Stimulated activated effector memory CD8-positive, alpha-beta T cell treated with anti-CD3 and anti-CD28 coated beads, Interleukin-12 subunit alpha, Interleukin-12 subunit beta, amount 100 ng/mL, for 72 hours (primary cell): ENCODE data around the gene RNF17.
A peak's percentile ranks its signal among the peaks of the same experiment; 100 is the strongest.
"Not testable (repeated sequence)": the region's sequence is repeated elsewhere in the genome, so short reads cannot be mapped to it uniquely, and the experiment has no call there.

Experiments used
- ATAC-seq: fragments of 150-1000 bp; cut with Tn5 transposase; 2 replicates; pipeline ENCODE4 v1.10.0; 2021
- DNase-seq, 2 donors: peaks; one replicate each; pipeline ENCODE4 v3.0.0; 2021 to 2022; ENCODE audit warnings: low spot score in 2 of 2
- H3K27ac Mint-ChIP-seq: one replicate; pipeline ENCODE4 v1.8.0; 2022; ENCODE audit warnings: mild to moderate bottlenecking, mixed read lengths
- H3K36me3 Mint-ChIP-seq: one replicate; pipeline ENCODE4 v1.8.0; 2022; ENCODE audit warnings: mild to moderate bottlenecking, mixed read lengths
- H3K4me1 Mint-ChIP-seq: one replicate; pipeline ENCODE4 v1.8.0; 2022; ENCODE audit warnings: mixed read lengths
- H3K4me3 Mint-ChIP-seq: one replicate; pipeline ENCODE4 v1.8.0; 2022; ENCODE audit warnings: mild to moderate bottlenecking, mixed read lengths
- H3K9me3 Mint-ChIP-seq: one replicate; pipeline ENCODE4 v1.8.0; 2022; ENCODE audit warnings: mixed read lengths

The RNF17 gene, protein sequence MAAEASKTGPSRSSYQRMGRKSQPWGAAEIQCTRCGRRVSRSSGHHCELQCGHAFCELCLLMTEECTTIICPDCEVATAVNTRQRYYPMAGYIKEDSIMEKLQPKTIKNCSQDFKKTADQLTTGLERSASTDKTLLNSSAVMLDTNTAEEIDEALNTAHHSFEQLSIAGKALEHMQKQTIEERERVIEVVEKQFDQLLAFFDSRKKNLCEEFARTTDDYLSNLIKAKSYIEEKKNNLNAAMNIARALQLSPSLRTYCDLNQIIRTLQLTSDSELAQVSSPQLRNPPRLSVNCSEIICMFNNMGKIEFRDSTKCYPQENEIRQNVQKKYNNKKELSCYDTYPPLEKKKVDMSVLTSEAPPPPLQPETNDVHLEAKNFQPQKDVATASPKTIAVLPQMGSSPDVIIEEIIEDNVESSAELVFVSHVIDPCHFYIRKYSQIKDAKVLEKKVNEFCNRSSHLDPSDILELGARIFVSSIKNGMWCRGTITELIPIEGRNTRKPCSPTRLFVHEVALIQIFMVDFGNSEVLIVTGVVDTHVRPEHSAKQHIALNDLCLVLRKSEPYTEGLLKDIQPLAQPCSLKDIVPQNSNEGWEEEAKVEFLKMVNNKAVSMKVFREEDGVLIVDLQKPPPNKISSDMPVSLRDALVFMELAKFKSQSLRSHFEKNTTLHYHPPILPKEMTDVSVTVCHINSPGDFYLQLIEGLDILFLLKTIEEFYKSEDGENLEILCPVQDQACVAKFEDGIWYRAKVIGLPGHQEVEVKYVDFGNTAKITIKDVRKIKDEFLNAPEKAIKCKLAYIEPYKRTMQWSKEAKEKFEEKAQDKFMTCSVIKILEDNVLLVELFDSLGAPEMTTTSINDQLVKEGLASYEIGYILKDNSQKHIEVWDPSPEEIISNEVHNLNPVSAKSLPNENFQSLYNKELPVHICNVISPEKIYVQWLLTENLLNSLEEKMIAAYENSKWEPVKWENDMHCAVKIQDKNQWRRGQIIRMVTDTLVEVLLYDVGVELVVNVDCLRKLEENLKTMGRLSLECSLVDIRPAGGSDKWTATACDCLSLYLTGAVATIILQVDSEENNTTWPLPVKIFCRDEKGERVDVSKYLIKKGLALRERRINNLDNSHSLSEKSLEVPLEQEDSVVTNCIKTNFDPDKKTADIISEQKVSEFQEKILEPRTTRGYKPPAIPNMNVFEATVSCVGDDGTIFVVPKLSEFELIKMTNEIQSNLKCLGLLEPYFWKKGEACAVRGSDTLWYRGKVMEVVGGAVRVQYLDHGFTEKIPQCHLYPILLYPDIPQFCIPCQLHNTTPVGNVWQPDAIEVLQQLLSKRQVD (N-terminal part only)

DNA sequence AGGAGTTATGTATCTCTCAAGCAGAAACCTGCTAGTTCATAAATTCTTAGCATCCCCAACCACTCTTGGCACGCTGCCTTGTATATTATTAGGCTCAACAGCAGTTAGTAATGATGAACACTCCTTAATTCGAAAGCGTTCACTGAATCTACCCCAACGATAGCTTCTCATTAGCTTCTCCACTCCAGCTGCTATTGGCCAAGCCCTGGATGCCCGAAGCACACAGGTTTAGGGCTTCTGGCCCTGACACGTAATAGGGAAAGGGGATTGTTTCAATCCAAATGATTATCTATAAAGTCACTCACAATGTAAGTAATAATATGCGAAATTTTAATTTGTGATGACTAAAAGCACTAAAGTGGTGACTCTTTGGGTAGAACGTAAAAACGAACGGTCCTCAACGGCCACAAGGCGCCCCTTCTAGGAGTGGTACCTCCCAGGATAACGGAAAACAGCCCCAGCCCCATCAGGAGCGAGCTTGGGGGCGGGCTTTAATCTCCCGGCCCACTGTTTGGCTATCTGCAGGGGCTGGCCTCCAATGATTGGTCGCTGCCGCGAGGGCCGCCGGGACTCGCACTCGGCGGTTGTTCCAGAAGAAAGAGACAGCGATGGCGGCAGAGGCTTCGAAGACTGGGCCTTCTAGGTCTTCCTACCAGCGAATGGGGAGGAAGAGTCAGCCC, at the start of gene RNF17:
Gene RNF17, plus strand, starts transcription at position 574 of the 680 bp plus-strand sequence. Its CDS starts 35 bp downstream, at position 609.
- no peaks in the 10 kb centered on the region for H3K36me3 Mint-ChIP-seq
- no peak within 1 kb of the TSS for H3K4me3 Mint-ChIP-seq
- no peak within 1 kb of the TSS for H3K27ac Mint-ChIP-seq
- H3K4me1 Mint-ChIP-seq, result no peaks in the 10 kb centered on the region
- DNase-seq (no peak), ATAC-seq (no peak)
- no peaks in the 10 kb centered on the region for H3K9me3 Mint-ChIP-seq

DNA sequence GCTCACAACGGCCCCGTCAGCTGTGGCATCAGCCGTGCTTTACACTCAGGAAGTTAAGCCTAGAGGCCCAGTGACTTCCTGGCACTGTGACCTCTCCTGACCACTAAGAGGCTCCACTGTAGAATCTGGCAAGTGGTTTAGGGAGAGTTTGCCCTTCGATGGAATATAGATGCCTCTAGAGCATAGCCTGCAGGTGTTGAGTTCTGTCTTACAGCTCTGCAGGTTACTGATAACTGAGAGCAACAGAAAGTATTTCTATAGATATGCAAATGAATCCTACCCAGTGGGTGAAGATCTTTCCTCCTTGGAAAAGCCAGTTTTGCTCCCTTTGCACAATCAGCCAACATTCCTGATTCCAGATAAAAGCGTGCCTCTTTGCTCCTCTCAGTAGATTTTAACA, 48.0 kb upstream of the RNF17 start:
- H3K9me3 Mint-ChIP-seq, result no peaks in the 10 kb centered on the region
- H3K4me3 Mint-ChIP-seq, result no peak overlapping the region
- no peak for ATAC-seq
- no peak overlapping the region for H3K27ac Mint-ChIP-seq
- H3K4me1 Mint-ChIP-seq, result no peaks in the 10 kb centered on the region
- no peaks in the 10 kb centered on the region for H3K36me3 Mint-ChIP-seq
- no peak for DNase-seq

DNA sequence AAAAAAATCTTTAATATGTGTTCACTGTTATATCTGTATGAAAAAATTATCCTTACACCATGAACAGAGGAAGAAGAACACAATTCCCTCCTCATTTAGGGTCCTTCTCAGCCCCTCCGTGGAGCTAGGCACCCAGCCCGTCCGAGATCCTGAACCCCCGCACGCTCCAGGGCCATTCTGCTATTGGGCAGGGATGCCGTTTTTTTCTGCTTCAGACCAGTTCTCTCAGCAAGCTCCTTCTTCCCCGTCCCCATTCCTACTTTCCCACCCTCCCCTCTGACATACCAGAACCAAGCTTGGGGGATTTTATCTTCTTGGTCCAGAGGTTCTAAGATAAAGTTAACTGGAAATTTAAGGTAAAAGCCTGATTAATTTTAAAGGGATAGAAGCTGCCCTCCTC, 47.5 kb upstream of the RNF17 start:
- no peak overlapping the region for H3K4me3 Mint-ChIP-seq
- no peak overlapping the region for H3K27ac Mint-ChIP-seq
- no peaks in the 10 kb centered on the region for H3K9me3 Mint-ChIP-seq
- no peaks in the 10 kb centered on the region for H3K4me1 Mint-ChIP-seq
- H3K36me3 Mint-ChIP-seq, result no peaks in the 10 kb centered on the region
- ATAC-seq (no peak), DNase-seq (no peak)

DNA sequence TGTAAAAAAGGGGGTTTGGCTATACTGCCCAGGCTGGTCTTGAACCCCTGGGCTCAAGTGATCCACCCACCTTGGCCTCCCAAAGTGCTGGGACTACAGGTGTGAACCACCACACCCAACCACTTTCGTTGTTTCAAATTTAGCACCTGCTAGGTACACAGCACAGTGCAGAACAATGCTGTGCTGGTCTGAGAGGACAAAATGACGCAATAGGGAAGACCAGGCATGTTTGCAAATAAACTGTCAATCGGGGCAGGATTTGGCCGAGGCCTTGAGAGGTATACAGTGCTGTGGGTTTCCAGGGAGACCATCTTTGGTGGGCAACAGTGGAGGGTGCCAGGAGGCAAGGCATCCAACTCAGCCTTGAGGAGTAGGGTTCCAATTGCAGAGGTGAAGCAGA, 46.8 kb upstream of the RNF17 start:
- Mint-ChIP-seq H3K36me3 (no peaks in the 10 kb centered on the region), H3K4me1 (no peaks in the 10 kb centered on the region), H3K27ac (no peak overlapping the region), H3K4me3 (no peak overlapping the region), H3K9me3 (no peaks in the 10 kb centered on the region)
- ATAC-seq (no peak), DNase-seq (no peak)

DNA sequence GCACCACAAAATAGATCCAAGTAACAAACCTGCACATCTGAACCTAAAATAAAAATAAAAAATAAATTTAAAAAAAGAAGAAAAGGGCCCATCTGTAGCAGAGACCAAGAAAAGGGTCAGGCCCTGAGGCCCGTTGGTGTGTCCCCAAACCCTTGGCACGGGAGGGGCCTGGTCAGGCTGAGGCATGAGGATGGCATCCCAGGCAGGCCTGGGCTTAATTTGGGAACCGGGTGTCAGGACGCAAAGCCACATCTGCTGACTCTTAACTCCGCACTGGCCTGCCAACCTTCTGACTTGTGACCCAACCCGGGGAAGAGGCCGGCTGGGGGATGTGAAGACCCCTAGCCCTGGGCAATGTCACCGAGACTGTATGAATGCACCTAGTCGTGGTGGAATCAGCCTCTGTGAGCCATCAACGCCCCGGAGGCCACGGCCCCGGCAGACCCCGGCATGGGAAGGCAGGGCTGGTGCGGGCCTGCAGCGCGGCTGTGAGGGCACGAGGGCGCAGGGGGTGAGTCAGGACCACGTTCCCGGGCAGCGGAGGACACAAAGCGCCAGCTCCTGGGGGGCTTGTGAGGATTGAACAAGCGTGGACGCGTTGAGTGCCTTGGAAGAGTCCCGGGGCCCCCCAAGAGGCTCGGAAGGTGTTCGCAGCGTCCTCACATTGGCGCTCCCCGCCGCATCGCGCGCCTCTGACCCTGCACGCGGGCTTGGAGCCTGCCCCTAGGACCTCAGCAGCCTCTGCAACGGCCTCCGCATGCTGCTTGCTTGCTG, 45.6 kb upstream of the RNF17 start:
- H3K27ac Mint-ChIP-seq, result no peak overlapping the region
- no peaks in the 10 kb centered on the region for H3K36me3 Mint-ChIP-seq
- DNase-seq, result no peak
- H3K4me1 Mint-ChIP-seq, result no peaks in the 10 kb centered on the region
- no peak for ATAC-seq
- no peak overlapping the region for H3K4me3 Mint-ChIP-seq
- no peaks in the 10 kb centered on the region for H3K9me3 Mint-ChIP-seq

DNA sequence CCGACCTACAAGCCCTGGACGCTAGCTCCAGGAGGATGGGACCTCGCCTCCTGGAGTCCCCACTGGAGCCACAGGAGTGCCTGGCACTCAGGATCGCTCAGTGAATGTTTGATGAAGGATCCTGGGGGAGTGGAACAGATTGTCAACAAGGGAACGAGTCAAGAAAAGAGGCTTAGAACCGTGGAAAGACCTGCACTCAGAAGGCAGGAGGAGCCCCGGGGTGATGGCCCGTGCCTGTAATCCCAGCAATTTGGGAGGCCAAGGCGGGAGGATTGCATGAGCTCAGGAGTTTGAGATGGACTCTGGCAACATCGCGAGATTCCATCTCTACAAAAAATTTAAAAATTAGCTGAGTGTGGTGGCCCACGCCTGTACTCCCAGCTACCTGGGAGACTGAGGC, 44.8 kb upstream of the RNF17 start:
- H3K4me3 Mint-ChIP-seq, result no peak overlapping the region
- DNase-seq, result no peak
- H3K9me3 Mint-ChIP-seq, result no peaks in the 10 kb centered on the region
- no peaks in the 10 kb centered on the region for H3K36me3 Mint-ChIP-seq
- ATAC-seq, result no peak
- H3K27ac Mint-ChIP-seq, result peak overlapping the region; percentile 83
- H3K4me1 Mint-ChIP-seq, result no peaks in the 10 kb centered on the region

DNA sequence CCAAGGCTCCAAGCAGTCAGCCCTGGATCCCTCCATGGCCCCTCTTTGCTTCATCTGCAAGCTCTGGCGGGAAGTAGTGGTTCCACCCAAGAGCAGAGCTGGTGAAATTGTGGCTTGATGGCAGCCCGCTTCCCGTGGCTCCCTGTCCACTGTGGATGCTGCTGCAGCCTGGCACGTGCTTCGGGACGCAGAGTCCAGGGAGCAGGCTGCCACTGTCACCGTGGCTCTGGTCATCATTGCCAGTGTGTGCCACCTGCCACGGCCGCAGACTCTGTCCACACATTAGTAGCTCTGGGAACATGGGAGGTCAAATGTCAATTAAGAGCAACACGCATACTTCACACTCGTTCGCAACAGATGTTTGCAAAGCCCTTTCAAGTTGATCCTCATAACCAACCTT, 40.8 kb upstream of the RNF17 start:
- Mint-ChIP-seq H3K36me3 (no peaks in the 10 kb centered on the region), H3K9me3 (no peaks in the 10 kb centered on the region), H3K4me1 (no peaks in the 10 kb centered on the region), H3K4me3 (no peak overlapping the region), H3K27ac (no peak overlapping the region)
- DNase-seq (no peak), ATAC-seq (no peak)

DNA sequence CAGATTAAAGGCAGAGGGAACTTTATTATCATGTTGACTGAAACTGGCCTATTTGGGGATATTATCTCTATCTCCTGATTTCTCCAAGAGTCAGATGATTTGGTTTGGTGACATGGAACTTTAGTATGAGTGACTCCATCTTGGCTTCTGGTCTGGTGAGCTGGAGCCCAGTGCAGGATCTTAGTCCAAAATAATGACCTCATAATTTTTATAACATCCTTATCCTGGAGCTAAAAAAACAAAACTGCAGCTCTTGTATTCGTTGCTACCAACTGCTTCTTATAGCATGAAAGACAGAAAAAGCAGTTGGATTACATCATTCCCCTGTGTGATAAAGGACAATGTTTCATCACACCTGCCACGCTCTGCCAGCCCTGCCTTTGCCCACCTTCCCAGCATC, 39.3 kb upstream of the RNF17 start:
- ATAC-seq, result no peak
- H3K27ac Mint-ChIP-seq, result no peak overlapping the region
- H3K9me3 Mint-ChIP-seq, result no peaks in the 10 kb centered on the region
- no peaks in the 10 kb centered on the region for H3K36me3 Mint-ChIP-seq
- no peak overlapping the region for H3K4me3 Mint-ChIP-seq
- H3K4me1 Mint-ChIP-seq, result no peaks in the 10 kb centered on the region
- no peak for DNase-seq

DNA sequence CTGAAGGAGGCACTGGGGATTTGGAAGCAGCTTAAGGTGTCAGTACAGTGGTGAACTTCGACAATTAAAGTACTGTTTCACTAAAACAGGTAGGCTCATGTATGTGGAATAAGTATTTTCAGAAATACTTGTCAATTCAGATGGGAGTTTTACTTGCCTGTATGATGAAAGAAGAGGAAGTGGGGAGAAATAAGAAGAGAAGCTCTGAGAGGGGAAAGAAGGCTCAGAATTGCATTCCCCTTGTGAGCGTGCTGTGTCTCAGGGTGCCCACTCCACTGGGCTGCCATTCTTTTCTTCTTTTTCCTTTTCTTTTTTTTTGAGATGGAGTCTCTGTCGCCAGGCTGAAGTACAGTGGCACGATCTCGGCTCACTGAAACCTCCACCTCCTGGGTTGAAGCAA, 38.6 kb upstream of the RNF17 start:
- no peak overlapping the region for H3K4me3 Mint-ChIP-seq
- H3K27ac Mint-ChIP-seq, result no peak overlapping the region
- H3K4me1 Mint-ChIP-seq, result no peaks in the 10 kb centered on the region
- ATAC-seq (no peak), DNase-seq (no peak)
- H3K36me3 Mint-ChIP-seq, result no peaks in the 10 kb centered on the region
- no peaks in the 10 kb centered on the region for H3K9me3 Mint-ChIP-seq

DNA sequence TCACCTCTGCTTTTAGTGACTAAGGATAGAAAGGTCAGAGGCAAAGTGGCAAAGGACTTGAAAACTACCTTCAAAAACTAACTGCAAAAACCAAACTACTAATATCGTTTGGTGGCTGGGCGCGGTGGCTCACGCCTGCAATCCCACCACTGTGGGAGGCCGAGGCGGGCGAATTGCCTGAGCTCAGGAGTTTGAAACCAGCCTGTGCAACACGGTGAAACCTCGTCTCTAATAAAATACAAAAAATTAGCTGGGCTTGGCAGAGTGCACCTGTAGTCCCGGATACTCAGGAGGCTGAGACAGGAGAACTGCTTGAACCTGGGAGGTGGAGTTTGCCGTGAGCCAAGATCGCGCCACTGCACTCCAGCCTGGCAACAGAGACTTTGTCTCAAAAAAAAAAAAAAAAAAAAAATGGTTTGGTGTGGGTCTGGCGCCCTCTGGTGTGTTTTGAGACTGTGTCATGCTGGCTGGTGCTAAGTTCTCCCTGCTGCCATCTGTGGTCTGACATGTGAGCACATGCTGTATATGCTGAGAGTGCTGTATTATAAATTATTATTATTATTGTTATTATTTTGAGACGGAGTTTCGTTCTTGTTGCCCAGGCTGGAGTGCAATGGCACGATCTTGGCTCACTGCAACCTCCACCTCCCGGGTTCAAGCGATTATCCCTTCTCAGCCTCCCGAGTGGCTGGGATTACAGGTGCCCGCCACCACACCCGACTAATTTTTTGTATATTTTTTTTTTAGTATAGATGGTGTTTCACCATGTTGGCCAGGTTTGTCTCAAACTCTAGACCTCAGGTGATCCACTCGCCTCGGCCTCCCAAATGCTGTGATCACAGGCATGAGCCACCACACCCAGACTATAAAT, 36.0 kb upstream of the RNF17 start:
- Mint-ChIP-seq H3K36me3 (no peaks in the 10 kb centered on the region), H3K27ac (no peak overlapping the region), H3K9me3 (peaks cover 5% of the 10 kb centered on the region), H3K4me1 (no peaks in the 10 kb centered on the region), H3K4me3 (no peak overlapping the region)
- ATAC-seq, result peak; percentile 95
- DNase-seq, result peak; percentile 24 to 72

DNA sequence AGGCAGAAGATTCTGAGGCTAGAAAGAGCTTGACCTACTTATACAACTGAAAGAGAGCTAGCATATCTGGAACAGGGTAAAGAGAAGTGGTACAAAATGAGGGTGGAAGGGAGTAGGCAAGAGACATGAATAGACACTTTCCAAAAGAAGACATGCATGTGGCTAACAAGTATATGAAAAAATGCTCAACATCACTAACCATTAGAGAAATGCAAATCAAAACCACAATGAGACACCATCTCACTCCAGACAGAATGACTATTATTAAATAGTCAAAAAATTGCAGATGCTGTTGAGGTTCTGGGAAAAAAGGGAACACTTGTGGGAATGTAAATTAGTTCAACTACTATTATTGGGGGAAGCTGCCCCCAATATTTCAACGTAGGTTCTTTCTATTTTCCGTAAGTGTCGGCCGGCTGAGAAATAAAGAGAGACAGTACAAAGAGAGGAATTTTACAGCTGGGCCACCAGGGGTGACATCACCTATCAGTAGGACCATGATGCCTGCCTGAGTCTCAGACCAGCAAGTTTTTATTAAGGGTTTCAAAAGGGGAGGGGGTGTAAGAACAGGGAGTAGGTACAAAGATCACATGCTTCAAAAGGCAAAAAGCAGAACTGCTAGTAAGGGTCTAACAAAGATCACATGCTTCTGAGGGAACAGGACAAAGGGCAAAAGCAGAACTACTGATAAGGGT, 32.9 kb upstream of the RNF17 start:
- ATAC-seq (peak; percentile 78), DNase-seq (peak in 1 of 2 donors; percentile 25)
- H3K4me1 Mint-ChIP-seq, H3K36me3 Mint-ChIP-seq, H3K9me3 Mint-ChIP-seq, H3K4me3 Mint-ChIP-seq, H3K27ac Mint-ChIP-seq: not testable (repeated sequence)

DNA sequence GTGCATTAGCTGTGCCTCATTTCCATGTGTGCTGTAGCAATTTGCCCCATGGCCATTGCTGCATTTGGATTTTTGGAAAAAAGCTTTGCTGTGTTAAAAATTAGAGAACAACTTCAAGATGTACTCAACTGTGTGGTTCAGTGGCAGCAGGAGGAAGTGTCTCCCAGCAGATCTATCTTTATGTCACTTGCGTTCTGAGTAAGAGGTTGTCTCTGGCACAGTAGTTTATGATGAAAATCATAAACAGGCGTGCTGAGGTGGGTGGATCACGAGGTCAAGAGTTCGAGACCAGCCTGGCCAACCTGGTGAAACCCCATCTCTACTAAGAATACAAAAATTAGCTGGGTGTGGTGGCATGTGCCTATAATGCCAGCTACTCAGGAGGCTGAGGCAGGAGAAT, 29.0 kb upstream of the RNF17 start:
- H3K9me3 Mint-ChIP-seq, result peaks cover 5% of the 10 kb centered on the region
- H3K4me1 Mint-ChIP-seq, result no peaks in the 10 kb centered on the region
- no peak overlapping the region for H3K4me3 Mint-ChIP-seq
- H3K36me3 Mint-ChIP-seq, result no peaks in the 10 kb centered on the region
- ATAC-seq, result no peak
- no peak overlapping the region for H3K27ac Mint-ChIP-seq
- peak in 1 of 2 donors; percentile 40 for DNase-seq

DNA sequence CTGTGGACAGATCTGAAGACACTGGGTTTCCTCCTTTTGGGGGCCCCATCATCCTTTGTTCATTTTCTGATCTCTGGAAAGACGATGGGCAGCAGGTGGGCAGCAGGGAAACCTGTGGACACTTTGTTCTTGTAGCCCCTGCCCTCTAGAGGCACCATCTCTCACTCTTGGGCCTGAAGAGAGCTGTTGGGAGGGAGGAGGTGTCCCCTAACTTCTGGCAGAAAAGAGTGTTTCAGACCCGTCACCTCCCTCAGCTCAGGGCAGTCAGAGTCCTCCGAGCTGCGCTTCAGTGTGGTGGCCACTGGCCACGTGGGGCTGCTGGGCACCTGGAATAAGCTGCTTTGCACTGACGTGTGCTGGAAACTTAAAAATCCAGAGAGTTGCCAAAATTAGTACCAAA, 26.9 kb upstream of the RNF17 start:
- H3K9me3 Mint-ChIP-seq, result no peaks in the 10 kb centered on the region
- no peak overlapping the region for H3K4me3 Mint-ChIP-seq
- no peaks in the 10 kb centered on the region for H3K4me1 Mint-ChIP-seq
- no peaks in the 10 kb centered on the region for H3K36me3 Mint-ChIP-seq
- DNase-seq (no peak), ATAC-seq (no peak)
- no peak overlapping the region for H3K27ac Mint-ChIP-seq
